ENCODE measurements around the gene IQSEC1. TPM values are rescaled to one million over a fixed set of nuclear protein-coding genes. Genes with fewer than 3 reads are reported as not detected.

IQSEC1 gene
- total and polyA plus RNA-seq, 2 donors (not counting 1 experiment from before 2014, with no cell fraction given): 96.7 to 222 TPM

GRCh38 chr3:12965999-12966846 lies 107.0 kb downstream of the IQSEC1 start:
- ChIA-PET POLR2A (no interaction called here), CTCF (interaction anchor here (1.4 to 2.8 kb wide), 5 partner anchors 11 to 126 kb away, joined by 4 to 13 read pairs (median 5); no protein-coding TSS in a partner anchor)
- Histone ChIP-seq H3K36me3 (replicated peaks in 1 of 2; ENCODE audit: control extremely low read depth in 1 of 2, control insufficient read depth in 1 of 2, extremely low read depth in 1 of 2, insufficient read depth in 2 of 2, low read length in 1 of 2) (peaks cover 0 to 58% of the 10 kb centered on the region in 2 experiments), H3K79me2 (ENCODE audit: control insufficient read depth, insufficient read depth, low read length) (peaks cover 97% of the 10 kb centered on the region), H2AFZ (ENCODE audit: insufficient read depth, low read depth, low read length, poor library complexity, severe bottlenecking) (no peak overlapping the region), H3K9me3 (ENCODE audit: control extremely low read depth in 1 of 3, control insufficient read depth in 2 of 3, insufficient read depth in 1 of 3, low read length in 2 of 3) (no peaks in the 10 kb centered on the region), H4K20me1 (ENCODE audit: control insufficient read depth, insufficient read depth, low read length, poor library complexity, severe bottlenecking) (peaks cover 97% of the 10 kb centered on the region), H3K27me3 (replicated peaks in 1 of 4; ENCODE audit: control extremely low read depth in 1 of 4, control insufficient read depth in 3 of 4, insufficient read depth in 4 of 4, low read length in 3 of 4) (no peaks in the 10 kb centered on the region), H3K4me3 (ENCODE audit: control extremely low read depth in 1 of 5, extremely low read depth in 1 of 5, insufficient read depth in 1 of 5, low read depth in 2 of 5, low read length in 4 of 5) (peak overlapping the region in 2 of 5 experiments; percentile 35 to 61), H3K4me2 (replicated peaks; ENCODE audit: low read depth, low read length, poor library complexity, severe bottlenecking) (peak overlapping the region; percentile 93), H3K9ac (ENCODE audit: low read length) (no peak overlapping the region), H3K27ac (ENCODE audit: low read length in 2 of 2) (peak overlapping the region in 1 of 2 donors; percentile 40), H3K4me1 (ENCODE audit: control insufficient read depth in 2 of 2, insufficient read depth in 2 of 2, low read length in 2 of 2) (peaks cover 70 to 88% of the 10 kb centered on the region in 2 donors)
- H3K27me3 Mint-ChIP-seq: no peaks in the 10 kb centered on the region
- ATAC-seq (ENCODE audit: low read depth): no peak
- 68% methylated on average over 10 of the region's 11 CpGs for WGBS (ENCODE audit: insufficient coverage)
- intact Hi-C loops (cut with micrococcal nuclease): loop anchor here (5.0 kb wide), 1 partner anchor 154 kb away; no protein-coding TSS in a partner anchor
- TF ChIP-seq EZH2 (IDR thresholded peaks at IDR 0.05; ENCODE audit: borderline replicate concordance, insufficient read depth, low read depth, low read length, poor library complexity, severe bottlenecking): no peak
- TF ChIP-seq, protein P1, sequence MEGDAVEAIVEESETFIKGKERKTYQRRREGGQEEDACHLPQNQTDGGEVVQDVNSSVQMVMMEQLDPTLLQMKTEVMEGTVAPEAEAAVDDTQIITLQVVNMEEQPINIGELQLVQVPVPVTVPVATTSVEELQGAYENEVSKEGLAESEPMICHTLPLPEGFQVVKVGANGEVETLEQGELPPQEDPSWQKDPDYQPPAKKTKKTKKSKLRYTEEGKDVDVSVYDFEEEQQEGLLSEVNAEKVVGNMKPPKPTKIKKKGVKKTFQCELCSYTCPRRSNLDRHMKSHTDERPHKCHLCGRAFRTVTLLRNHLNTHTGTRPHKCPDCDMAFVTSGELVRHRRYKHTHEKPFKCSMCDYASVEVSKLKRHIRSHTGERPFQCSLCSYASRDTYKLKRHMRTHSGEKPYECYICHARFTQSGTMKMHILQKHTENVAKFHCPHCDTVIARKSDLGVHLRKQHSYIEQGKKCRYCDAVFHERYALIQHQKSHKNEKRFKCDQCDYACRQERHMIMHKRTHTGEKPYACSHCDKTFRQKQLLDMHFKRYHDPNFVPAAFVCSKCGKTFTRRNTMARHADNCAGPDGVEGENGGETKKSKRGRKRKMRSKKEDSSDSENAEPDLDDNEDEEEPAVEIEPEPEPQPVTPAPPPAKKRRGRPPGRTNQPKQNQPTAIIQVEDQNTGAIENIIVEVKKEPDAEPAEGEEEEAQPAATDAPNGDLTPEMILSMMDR (IDR thresholded peaks at IDR 0.05): no peak
- peaks cover 88% of the 10 kb centered on the region for H3K4me1 Mint-ChIP-seq
- H3K9me3 Mint-ChIP-seq (ENCODE audit: insufficient read depth): no peaks in the 10 kb centered on the region
- DNase-seq: no peak
- H3K4me3 Mint-ChIP-seq: peak overlapping the region; percentile 86
- H3K27ac Mint-ChIP-seq: peak overlapping the region; percentile 83
